IgD-negative memory B cell (primary cell): ENCODE data around the gene FAM13A. TPM values are rescaled to one million over a fixed set of nuclear protein-coding genes. Genes with fewer than 3 reads are reported as not detected.

Experiments used
- H3K27ac Mint-ChIP-seq, 3 donors: one replicate each; pipeline ENCODE4 v1.8.0; 2020 to 2022; ENCODE audit warnings: mild to moderate bottlenecking in 3 of 3, mixed read lengths in 3 of 3, moderate library complexity in 1 of 3
- H3K27me3 Mint-ChIP-seq: one replicate; pipeline ENCODE4 v1.8.0; 2021; ENCODE audit warnings: mixed read lengths
- H3K36me3 Mint-ChIP-seq: one replicate; pipeline ENCODE4 v1.8.0; 2020; ENCODE audit warnings: mild to moderate bottlenecking, mixed read lengths
- H3K4me1 Mint-ChIP-seq, 3 donors: one replicate each; pipeline ENCODE4 v1.8.0; 2020 to 2022; ENCODE audit warnings: mixed read lengths in 3 of 3, mild to moderate bottlenecking in 1 of 3
- H3K4me3 Mint-ChIP-seq, 4 donors: one replicate each; pipeline ENCODE4 v1.8.0; 2020 to 2022; ENCODE audit warnings: mild to moderate bottlenecking in 4 of 4, mixed read lengths in 4 of 4, moderate library complexity in 3 of 4
- H3K9me3 Mint-ChIP-seq, 3 donors: one replicate each; pipeline ENCODE4 v1.8.0; 2020 to 2021; ENCODE audit warnings: mixed read lengths in 3 of 3, mild to moderate bottlenecking in 1 of 3
- polyA plus RNA-seq: library from polyadenylated mRNA; unstranded; fragments of 300-500 nt; fragmentation: Illumina TruSeq; gene quantifications from one replicate; pipeline ENCODE4 v1.2.3, GENCODE V29; 2021

Gene FAM13A
- polyA plus RNA-seq, 1 donor from 2014 or later, result 2.3 TPM

DNA sequence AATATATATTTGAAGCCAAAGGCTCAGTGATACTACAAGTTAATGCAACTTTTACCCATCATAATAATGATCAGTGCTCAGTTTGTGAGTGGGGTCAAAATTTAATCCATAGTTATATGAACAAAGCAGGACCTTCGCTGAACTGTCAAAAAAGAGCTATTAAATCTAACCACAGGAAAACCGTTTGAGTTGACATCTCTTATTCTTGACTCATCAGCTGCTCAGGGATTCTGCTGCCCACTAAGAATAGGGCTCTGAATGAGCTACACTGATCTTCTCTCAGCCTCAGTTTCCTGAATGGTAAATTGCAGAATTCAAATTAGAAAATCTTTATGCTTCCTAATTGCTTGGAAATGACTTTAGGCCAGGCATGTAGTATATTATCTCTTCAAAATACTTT is 314.4 kb downstream of the FAM13A start:
- H3K4me3 Mint-ChIP-seq, result no peak overlapping the region
- H3K27me3 Mint-ChIP-seq, result no peaks in the 10 kb centered on the region
- H3K36me3 Mint-ChIP-seq, result no peaks in the 10 kb centered on the region
- H3K9me3 Mint-ChIP-seq, result peaks cover 0 to 4% (median 0%) of the 10 kb centered on the region in 3 donors
- peaks cover 5 to 10% (median 9%) of the 10 kb centered on the region in 3 donors for H3K4me1 Mint-ChIP-seq
- H3K27ac Mint-ChIP-seq, result no peak overlapping the region

DNA sequence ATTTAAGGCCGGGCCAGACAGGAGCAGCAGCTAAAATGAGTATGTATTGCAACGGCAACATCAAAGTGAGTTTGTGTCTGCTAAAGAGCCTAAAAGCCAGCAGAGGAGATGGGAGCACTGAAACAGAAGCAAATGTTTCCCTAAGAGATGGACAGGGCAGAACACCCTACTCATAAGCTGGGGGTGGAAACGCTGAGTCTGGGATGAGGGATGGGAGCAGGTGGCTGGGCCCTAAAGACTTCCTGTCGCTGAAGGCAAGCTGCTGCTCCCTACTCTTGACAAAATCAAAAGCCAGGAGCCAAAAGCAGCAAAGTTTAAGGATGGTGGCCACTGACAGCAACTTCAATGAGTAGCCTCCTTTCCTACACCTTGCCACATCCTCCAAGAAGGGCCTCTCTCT is 318.8 kb downstream of the FAM13A start:
- H3K4me3 Mint-ChIP-seq, result no peak overlapping the region

DNA sequence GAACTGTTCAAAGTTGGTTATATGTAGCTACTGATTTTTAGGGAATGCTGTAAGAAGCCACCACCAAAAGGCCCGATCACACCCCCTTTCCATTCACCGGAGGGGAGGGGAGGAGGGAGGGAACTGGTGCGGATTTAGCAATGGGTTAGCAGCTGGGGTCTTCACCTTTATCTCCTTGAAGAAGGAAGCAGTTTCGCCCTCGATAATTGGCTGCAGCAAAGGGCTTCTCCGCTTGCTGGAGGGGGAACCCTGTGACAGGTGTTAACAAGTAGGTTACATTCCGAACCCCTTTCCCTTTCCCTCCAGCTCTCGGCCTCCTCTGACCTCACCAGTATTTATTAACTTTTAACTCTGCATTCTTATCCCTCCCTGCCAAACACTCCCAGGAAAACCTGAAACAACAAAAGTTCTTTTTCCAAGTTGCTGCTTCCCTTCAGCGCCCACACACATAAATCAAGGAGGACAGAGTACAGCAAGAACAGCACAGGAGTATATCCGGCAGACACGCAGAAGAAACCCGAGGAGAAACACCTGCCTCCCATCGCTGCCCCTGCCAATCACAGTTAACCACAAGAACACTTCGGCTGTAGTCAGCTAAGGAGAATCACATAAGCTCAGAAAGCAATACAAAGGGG is 319.6 kb downstream of the FAM13A start:
- Mint-ChIP-seq H3K9me3 (peaks cover 0 to 4% (median 0%) of the 10 kb centered on the region in 3 donors), H3K36me3 (no peaks in the 10 kb centered on the region), H3K4me3 (peak overlapping the region; percentile 39 to 91 (median 61)), H3K4me1 (peaks cover 12 to 28% (median 17%) of the 10 kb centered on the region in 3 donors), H3K27me3 (no peaks in the 10 kb centered on the region), H3K27ac (peak overlapping the region in 1 of 3 donors; percentile 75)

More for the DNA sequence above, 318.8 kb downstream of the FAM13A start:
- H3K9me3 Mint-ChIP-seq, result peaks cover 0 to 4% (median 0%) of the 10 kb centered on the region in 3 donors
- H3K27me3 Mint-ChIP-seq, result no peaks in the 10 kb centered on the region
- H3K27ac Mint-ChIP-seq, result peak overlapping the region in 2 of 3 donors; percentile 18 to 43
- H3K36me3 Mint-ChIP-seq, result no peaks in the 10 kb centered on the region
- H3K4me1 Mint-ChIP-seq, result peaks cover 12 to 28% (median 17%) of the 10 kb centered on the region in 3 donors

DNA sequence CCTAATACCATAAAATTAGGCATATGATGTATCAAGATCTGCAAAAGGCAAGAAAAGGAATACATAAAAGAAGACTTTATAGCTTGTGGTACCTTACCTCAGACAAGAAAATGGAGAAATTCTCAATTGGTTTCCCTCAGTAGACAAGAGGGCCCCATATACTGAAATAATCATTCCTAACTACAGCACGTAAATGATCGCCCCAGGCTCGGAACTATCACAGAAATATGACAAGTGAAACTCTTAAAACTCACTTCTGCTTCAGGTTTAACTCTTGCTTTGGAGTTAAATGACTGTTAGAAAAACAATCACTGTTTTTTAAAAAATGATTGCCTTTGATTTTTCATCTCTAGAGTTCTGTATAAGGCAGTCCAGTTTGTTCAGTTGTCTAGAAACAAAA is 320.7 kb downstream of the FAM13A start:
- Mint-ChIP-seq H3K4me1 (peaks cover 12 to 28% (median 17%) of the 10 kb centered on the region in 3 donors), H3K27me3 (no peaks in the 10 kb centered on the region), H3K36me3 (peaks cover under 1% of the 10 kb centered on the region), H3K4me3 (no peak overlapping the region), H3K27ac (no peak overlapping the region), H3K9me3 (peaks cover 0 to 3% (median 0%) of the 10 kb centered on the region in 3 donors)

DNA sequence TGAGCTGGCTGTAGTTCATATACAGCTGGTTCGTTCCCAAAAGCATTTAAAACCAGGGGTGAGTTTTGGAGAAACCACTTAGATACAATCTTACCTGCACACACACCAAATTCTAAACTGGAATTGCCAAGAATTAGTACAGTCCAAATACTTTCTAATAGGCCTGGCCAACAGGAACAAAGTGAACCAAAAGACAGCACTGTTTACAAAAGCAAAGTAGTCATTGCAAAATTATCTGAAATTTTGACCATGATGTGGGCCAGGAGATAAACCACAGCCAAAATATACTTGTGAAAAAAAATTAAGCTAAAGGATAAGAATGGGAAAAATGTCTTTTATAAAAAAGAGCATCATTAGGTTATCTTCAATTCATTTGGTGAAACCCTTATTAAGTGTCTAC is 321.4 kb downstream of the FAM13A start:
- peaks cover 0 to 3% (median 0%) of the 10 kb centered on the region in 3 donors for H3K9me3 Mint-ChIP-seq
- no peak overlapping the region for H3K27ac Mint-ChIP-seq

DNA sequence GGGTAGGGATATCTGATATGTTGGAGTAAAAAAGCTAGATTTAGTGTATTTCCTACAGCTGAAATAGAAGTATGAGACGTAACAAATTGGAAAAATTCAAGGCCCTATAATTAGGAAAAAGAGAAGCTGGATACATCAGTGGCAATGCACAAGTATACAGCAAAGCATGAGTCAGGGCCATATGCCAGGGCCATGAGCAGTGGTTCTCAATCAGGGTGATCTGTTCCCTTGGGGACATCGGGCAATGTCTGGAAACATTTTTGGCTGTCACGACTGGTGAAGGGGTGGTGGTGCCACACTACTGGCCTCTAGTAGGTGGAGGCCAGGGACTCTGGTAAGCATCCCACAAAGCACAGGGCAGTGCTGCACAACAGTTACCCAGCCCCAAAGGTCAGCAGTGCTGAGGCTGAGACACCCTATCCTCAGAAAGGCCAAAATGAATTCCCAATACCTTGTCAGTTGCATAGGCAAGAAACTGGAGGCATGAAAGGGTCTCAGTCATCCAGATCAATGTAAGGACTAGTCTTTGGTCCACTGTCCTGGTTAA is 322.5 kb downstream of the FAM13A start:
- H3K4me1 Mint-ChIP-seq, result peaks cover 12 to 23% (median 17%) of the 10 kb centered on the region in 3 donors
- H3K36me3 Mint-ChIP-seq, result peaks cover 7% of the 10 kb centered on the region
- H3K4me3 Mint-ChIP-seq, result no peak overlapping the region
- H3K27me3 Mint-ChIP-seq, result no peaks in the 10 kb centered on the region
- H3K9me3 Mint-ChIP-seq, result no peaks in the 10 kb centered on the region
- peak overlapping the region in 1 of 3 donors; percentile 44 for H3K27ac Mint-ChIP-seq

More for the DNA sequence above, 321.4 kb downstream of the FAM13A start:
- Mint-ChIP-seq H3K4me3 (no peak overlapping the region), H3K36me3 (peaks cover 4% of the 10 kb centered on the region), H3K4me1 (peaks cover 12 to 28% (median 17%) of the 10 kb centered on the region in 3 donors), H3K27me3 (no peaks in the 10 kb centered on the region)

DNA sequence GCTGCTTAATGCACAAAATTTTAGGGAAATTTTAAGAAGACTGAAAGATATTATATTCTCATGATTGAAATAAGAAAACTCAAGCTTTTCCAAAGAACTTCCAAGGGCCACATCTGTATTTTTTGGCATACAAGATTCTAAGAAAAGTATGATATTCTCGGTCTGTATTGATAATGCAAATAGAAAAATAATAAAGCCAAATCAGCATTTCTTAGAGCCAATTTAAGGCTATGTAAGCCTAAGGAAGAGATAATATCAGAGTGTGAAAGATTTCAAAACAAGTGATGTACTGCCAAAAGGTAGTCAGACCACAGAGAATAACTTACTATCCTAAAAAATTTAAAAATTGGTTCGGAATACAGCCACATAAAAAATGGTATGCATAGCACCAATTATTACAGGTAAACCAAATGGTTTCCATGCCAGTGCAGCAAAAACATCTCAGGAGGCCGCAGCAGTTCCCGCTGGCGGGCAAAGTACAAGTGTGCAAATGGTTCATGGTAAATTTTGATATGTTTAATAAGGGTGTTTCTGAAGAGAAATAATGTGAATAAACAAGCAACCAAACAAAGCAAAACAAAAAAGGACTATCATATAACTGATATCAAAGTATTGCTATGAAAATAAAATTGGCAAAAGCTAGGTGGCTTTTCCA is 324.1 kb downstream of the FAM13A start:
- peaks cover 9 to 20% (median 11%) of the 10 kb centered on the region in 3 donors for H3K4me1 Mint-ChIP-seq

DNA sequence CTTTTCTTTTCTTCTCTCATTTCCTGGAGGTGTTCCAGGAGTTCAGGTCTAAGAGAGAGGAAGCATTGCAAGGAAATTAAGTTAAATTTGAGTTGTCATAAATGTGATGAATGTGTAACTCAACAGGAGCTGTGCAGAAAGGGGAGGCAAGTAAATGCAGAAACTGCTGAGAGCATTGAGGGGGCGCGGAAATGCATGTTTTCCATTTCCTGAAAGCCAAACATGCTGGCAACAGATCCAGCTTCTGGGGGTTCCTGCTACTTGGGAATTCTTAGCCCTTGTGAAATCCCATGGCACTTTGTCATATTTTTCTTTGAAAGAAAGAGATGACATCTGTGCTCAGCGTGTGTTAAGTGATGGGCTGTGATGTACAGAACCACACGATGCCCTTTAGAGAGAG is 325.6 kb downstream of the FAM13A start:
- no peaks in the 10 kb centered on the region for H3K9me3 Mint-ChIP-seq
- H3K27me3 Mint-ChIP-seq, result no peaks in the 10 kb centered on the region
- H3K27ac Mint-ChIP-seq, result no peak overlapping the region
- H3K36me3 Mint-ChIP-seq, result peaks cover 10% of the 10 kb centered on the region
- H3K4me1 Mint-ChIP-seq, result peaks cover 0 to 6% (median under 1%) of the 10 kb centered on the region in 3 donors
- H3K4me3 Mint-ChIP-seq, result no peak overlapping the region

More for the DNA sequence above, 324.1 kb downstream of the FAM13A start:
- no peak overlapping the region for H3K4me3 Mint-ChIP-seq
- H3K27ac Mint-ChIP-seq, result no peak overlapping the region
- no peaks in the 10 kb centered on the region for H3K9me3 Mint-ChIP-seq
- H3K36me3 Mint-ChIP-seq, result peaks cover 7% of the 10 kb centered on the region
- no peaks in the 10 kb centered on the region for H3K27me3 Mint-ChIP-seq

DNA sequence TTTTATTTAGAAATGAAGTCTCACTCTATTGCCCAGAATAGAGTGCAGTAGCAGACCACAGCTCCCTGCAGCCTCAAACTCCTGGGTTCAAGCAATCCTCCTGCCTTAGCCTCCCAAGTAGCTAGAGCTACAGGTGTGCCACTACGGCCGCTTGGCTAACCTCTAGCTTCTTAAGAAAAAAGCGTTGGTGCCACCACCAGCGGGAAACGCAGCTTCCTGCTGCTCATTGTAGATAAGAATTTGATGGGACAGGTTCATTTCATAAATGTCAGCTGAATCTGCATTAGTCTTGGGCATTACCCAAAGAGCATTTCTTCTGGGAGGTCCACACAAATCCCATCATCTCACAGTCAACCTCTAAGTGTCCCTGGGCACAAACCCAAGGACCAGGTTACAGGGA is 326.2 kb downstream of the FAM13A start:
- Mint-ChIP-seq H3K36me3 (peaks cover 10% of the 10 kb centered on the region), H3K27me3 (no peaks in the 10 kb centered on the region), H3K27ac (no peak overlapping the region), H3K4me1 (no peaks in the 10 kb centered on the region), H3K4me3 (no peak overlapping the region), H3K9me3 (no peaks in the 10 kb centered on the region)

DNA sequence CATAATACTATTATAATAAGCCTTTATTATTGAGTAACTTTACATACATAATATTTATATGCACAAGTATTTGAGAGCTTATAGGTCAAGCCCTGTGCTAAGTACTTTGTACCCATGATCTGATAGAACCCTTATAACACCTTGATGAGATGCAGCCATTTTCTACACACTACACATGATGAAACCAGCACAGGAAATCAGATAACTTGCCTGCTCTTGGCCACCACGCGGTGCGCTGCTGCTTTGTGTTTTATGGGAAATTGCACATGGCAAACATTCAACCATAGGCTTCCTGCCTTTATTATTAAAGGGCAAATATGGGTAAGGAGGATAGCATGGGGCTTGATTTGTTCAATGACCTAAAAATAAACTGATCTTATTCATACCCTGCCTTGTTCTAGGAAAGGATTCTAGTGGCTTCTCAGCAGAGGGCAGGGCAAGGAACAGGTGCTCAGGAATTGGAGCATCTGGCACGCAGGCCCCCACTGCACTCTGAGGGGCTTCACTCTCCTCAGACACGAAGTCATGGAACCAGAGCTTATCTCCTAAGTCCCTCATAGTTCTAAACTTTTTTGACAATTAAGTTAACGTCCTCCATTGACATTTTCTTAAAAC is 327.7 kb downstream of the FAM13A start:
- Mint-ChIP-seq H3K27ac (no peak overlapping the region), H3K36me3 (peaks cover 10% of the 10 kb centered on the region), H3K9me3 (no peaks in the 10 kb centered on the region), H3K27me3 (no peaks in the 10 kb centered on the region), H3K4me1 (no peaks in the 10 kb centered on the region), H3K4me3 (no peak overlapping the region)

DNA sequence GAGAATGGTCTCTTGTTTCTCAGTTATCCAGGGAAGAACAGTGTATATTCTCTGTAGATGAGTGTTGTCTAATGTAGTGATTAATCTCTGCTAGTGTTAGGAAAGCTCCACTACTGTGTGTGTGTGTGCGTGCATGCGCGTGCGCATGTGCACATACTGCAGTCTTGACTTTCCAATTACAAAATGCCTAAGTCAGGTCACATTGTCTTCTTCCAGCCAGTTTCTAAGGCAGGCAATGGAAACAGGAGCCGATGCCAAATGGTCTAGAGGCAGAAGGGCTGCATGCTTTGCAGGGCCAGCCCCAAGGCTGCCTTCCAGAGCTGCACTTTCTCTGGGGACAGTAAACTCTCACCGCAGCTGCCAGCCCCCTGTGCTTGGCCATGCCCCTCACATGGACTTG is 328.8 kb downstream of the FAM13A start:
- Mint-ChIP-seq H3K36me3 (peaks cover 10% of the 10 kb centered on the region), H3K27me3 (no peaks in the 10 kb centered on the region), H3K27ac (no peak overlapping the region), H3K9me3 (no peaks in the 10 kb centered on the region), H3K4me3 (no peak overlapping the region), H3K4me1 (no peaks in the 10 kb centered on the region)

DNA sequence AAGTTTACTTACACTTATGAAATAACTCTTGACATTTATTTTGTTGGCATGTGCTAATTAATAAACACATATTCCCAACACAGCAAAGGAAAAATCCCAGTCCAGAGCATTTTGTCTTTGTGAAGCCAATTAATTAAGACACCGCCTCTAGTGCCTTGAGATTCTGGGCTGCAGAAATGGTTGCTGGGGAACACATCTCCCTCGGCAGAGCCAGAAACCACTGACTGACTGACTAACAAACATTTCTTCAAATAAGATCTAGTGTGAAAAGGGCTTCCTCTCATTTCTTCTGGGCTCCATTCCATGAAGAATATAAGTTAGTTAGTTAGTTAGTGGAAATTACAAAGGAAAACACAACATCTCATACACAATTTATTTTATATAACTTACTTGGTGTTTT is 331.0 kb downstream of the FAM13A start:
- H3K36me3 Mint-ChIP-seq, result peaks cover 11% of the 10 kb centered on the region
- H3K4me3 Mint-ChIP-seq, result no peak overlapping the region
- H3K9me3 Mint-ChIP-seq, result no peaks in the 10 kb centered on the region
- H3K27me3 Mint-ChIP-seq, result no peaks in the 10 kb centered on the region
- no peak overlapping the region for H3K27ac Mint-ChIP-seq
- no peaks in the 10 kb centered on the region for H3K4me1 Mint-ChIP-seq

DNA sequence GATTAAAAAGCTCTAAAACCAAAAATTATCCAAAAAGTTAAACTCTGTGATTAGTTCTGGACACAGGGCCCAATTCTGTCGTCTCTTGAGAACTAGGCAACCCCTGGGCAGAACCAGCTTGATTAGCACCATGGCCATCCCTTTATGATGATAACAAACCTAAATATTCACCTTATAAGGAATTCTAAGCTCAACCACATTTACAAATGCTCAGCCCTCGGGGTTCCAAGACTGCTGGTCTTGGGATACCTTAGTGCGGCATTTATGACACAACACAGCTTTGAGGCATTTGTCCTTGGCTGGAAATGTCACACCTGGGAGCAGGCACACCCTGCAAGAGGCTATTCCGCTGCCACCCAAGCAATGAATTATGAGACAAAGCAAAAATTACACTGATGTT is 331.8 kb downstream of the FAM13A start:
- Mint-ChIP-seq H3K27me3 (no peaks in the 10 kb centered on the region), H3K36me3 (peaks cover 12% of the 10 kb centered on the region), H3K9me3 (no peaks in the 10 kb centered on the region), H3K27ac (no peak overlapping the region), H3K4me1 (no peaks in the 10 kb centered on the region), H3K4me3 (no peak overlapping the region)

DNA sequence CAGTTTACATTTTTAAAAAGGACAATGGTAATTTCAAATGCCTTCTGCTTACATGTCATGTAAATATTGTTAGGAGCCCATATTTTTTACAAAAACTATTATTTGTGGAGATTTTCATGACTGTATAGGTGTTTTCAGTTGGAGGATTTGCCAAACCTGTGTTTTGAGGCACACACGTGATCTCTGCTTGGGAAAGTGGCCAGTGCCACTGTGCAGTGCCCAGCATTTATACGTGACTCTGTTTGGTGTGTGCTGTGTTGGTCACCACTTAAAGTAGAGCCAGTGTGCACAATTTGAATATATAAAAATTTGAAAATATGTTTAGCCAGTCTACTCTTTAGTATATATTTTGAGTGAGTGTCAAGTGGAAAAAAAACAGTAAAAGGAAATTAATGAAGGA is 332.6 kb downstream of the FAM13A start:
- Mint-ChIP-seq H3K4me3 (no peak overlapping the region), H3K36me3 (peaks cover 10% of the 10 kb centered on the region), H3K9me3 (no peaks in the 10 kb centered on the region), H3K27me3 (no peaks in the 10 kb centered on the region), H3K4me1 (no peaks in the 10 kb centered on the region), H3K27ac (no peak overlapping the region)

DNA sequence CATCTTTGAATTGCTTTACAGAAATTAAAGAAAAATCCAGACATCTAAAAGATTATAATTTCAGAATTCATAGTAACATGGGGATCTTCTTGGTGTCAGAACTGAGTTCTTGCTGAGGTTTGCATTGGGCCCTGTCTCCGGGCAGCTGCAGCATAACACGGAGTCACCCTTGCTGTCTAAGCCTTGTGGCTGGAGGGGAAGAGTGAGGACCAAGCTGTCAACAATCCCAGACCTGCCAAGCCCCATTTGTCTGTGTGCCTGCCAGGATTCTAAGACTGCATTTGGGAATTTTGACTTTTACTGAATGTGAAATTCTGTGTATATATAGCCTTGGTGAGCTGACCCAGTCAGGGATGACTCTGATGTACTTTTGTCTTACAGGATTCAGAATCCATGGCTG is 334.2 kb downstream of the FAM13A start:
- Mint-ChIP-seq H3K27ac (no peak overlapping the region), H3K4me3 (no peak overlapping the region), H3K4me1 (no peaks in the 10 kb centered on the region), H3K36me3 (peaks cover 13% of the 10 kb centered on the region), H3K27me3 (no peaks in the 10 kb centered on the region), H3K9me3 (no peaks in the 10 kb centered on the region)
